Mesodermal cell (in vitro differentiated cells): ENCODE measurements around the gene TNIK.
A peak's percentile ranks its signal among the peaks of the same experiment; 100 is the strongest.

Experiments used
- H3K27ac ChIP-seq: 2 replicates; pipeline ENCODE4 v1.7.0; 2013; ENCODE audit warnings: mild to moderate bottlenecking, low read depth, low read length, moderate library complexity; ENCODE audit not compliant: severe bottlenecking
- H3K36me3 ChIP-seq: 2 replicates; pipeline ENCODE4 v1.7.1; 2013; ENCODE audit warnings: mild to moderate bottlenecking, low read length, moderate library complexity; ENCODE audit not compliant: control insufficient read depth, insufficient read depth
- H3K4me1 ChIP-seq: one replicate; pipeline ENCODE4 v1.7.1; 2013; ENCODE audit warnings: mild to moderate bottlenecking, low read length; ENCODE audit not compliant: insufficient read depth, control insufficient read depth, poor library complexity, severe bottlenecking
- H3K4me3 ChIP-seq: 2 replicates; pipeline ENCODE4 v1.7.0; 2013; ENCODE audit warnings: low read length, control low read depth, mild to moderate bottlenecking; ENCODE audit not compliant: insufficient read depth, poor library complexity, severe bottlenecking; ENCODE audit errors: extremely low read depth
- H3K9me3 ChIP-seq: 2 replicates; pipeline ENCODE4 v1.7.1; 2013; ENCODE audit warnings: mild to moderate bottlenecking, low read length, moderate library complexity; ENCODE audit not compliant: control insufficient read depth
- WGBS, 2 experiments: methylation state at CpG; one replicate each; pipeline ENCODE4 v1.1.5; 2013; ENCODE audit warnings: missing lambda C conversion rate in 2 of 2; ENCODE audit not compliant: insufficient coverage in 2 of 2; 5-methylcytosine and 5-hydroxymethylcytosine counted together

The TNIK gene

GRCh38 chr3:171328419-171329082 is 131.7 kb downstream of the TNIK start:
- H3K4me1 ChIP-seq = peaks cover 4% of the 10 kb centered on the region
- no peak overlapping the region for H3K4me3 ChIP-seq
- WGBS, 2 experiments = 100% methylated on average over 2 to 3 of the region's 3 CpGs
- H3K36me3 ChIP-seq = no peaks in the 10 kb centered on the region
- H3K9me3 ChIP-seq = no peaks in the 10 kb centered on the region
- H3K27ac ChIP-seq = no peak overlapping the region

- Histone ChIP-seq H3K9me3 (no peaks in the 10 kb centered on the region), H3K27ac (no peak overlapping the region), H3K36me3 (no peaks in the 10 kb centered on the region), H3K4me3 (no peak overlapping the region), H3K4me1 (peaks cover 4% of the 10 kb centered on the region)
- whole genome bisulfite sequencing, 2 experiments = 93 to 100% methylated on average over 2 to 4 of the region's 7 CpGs
These were observed 132.6 kb downstream of the TNIK start for GRCh38 chr3:171327441-171328174.

- H3K36me3 ChIP-seq = no peaks in the 10 kb centered on the region
- H3K27ac ChIP-seq = no peak overlapping the region
- no peaks in the 10 kb centered on the region for H3K9me3 ChIP-seq
- H3K4me1 ChIP-seq = peaks cover 4% of the 10 kb centered on the region
- H3K4me3 ChIP-seq = no peak overlapping the region
- 89 to 100% methylated on average over 1 of the region's 1 CpG for WGBS, 2 experiments
These were observed 133.3 kb downstream of the TNIK start for GRCh38 chr3:171326717-171327440.

GRCh38 chr3:171323938-171324536 is 136.2 kb downstream of the TNIK start:
- no peak overlapping the region for H3K27ac ChIP-seq

GRCh38 chr3:171321559-171322360 is 138.4 kb downstream of the TNIK start:
- Histone ChIP-seq H3K4me1 (peaks cover 11% of the 10 kb centered on the region), H3K27ac (no peak overlapping the region), H3K36me3 (no peaks in the 10 kb centered on the region), H3K9me3 (no peaks in the 10 kb centered on the region), H3K4me3 (no peak overlapping the region)
- no CpG with 5 or more reads among the region's 3 CpGs for WGBS, 2 experiments

More at GRCh38 chr3:171323938-171324536, 136.2 kb downstream of the TNIK start:
- Histone ChIP-seq H3K9me3 (no peaks in the 10 kb centered on the region), H3K4me1 (peaks cover 15% of the 10 kb centered on the region), H3K36me3 (no peaks in the 10 kb centered on the region), H3K4me3 (no peak overlapping the region)
- 100% methylated on average over 2 to 3 of the region's 3 CpGs for WGBS, 2 experiments

GRCh38 chr3:171320750-171321558 is 139.3 kb downstream of the TNIK start:
- H3K9me3 ChIP-seq = no peaks in the 10 kb centered on the region
- peak overlapping the region; percentile 23 for H3K27ac ChIP-seq
- H3K36me3 ChIP-seq = peaks cover 2% of the 10 kb centered on the region
- peaks cover 11% of the 10 kb centered on the region for H3K4me1 ChIP-seq
- H3K4me3 ChIP-seq = no peak overlapping the region
- 90% methylated on average over 1 to 2 of the region's 7 CpGs for WGBS, 2 experiments

- no peak overlapping the region for H3K27ac ChIP-seq
- WGBS, 2 experiments = no CpG with 5 or more reads among the region's 2 CpGs
- no peak overlapping the region for H3K4me3 ChIP-seq
- H3K4me1 ChIP-seq = peaks cover 11% of the 10 kb centered on the region
- no peaks in the 10 kb centered on the region for H3K9me3 ChIP-seq
- peaks cover 3% of the 10 kb centered on the region for H3K36me3 ChIP-seq
These were observed 143.0 kb downstream of the TNIK start for GRCh38 chr3:171317171-171317570.

- Histone ChIP-seq H3K4me1 (peaks cover 7% of the 10 kb centered on the region), H3K9me3 (no peaks in the 10 kb centered on the region), H3K27ac (no peak overlapping the region), H3K4me3 (no peak overlapping the region), H3K36me3 (peaks cover 3% of the 10 kb centered on the region)
- WGBS, 2 experiments = 92 to 100% methylated on average over 2 of the region's 4 CpGs
These were observed 144.3 kb downstream of the TNIK start for GRCh38 chr3:171315919-171316318.

- no peak overlapping the region for H3K27ac ChIP-seq
- no peaks in the 10 kb centered on the region for H3K9me3 ChIP-seq
- WGBS, 2 experiments = 100% methylated on average over 2 of the region's 2 CpGs
- peaks cover 4% of the 10 kb centered on the region for H3K4me1 ChIP-seq
- peaks cover 3% of the 10 kb centered on the region for H3K36me3 ChIP-seq
- H3K4me3 ChIP-seq = no peak overlapping the region
These were observed 145.1 kb downstream of the TNIK start for GRCh38 chr3:171315101-171315500.
